CD14-positive monocyte (primary cell): Measurements from ENCODE around the gene COMT. TPM values are rescaled to one million over a fixed set of nuclear protein-coding genes. Genes with fewer than 3 reads are reported as not detected.

Experiments used
- DNase-seq, 3 donors: peaks; one replicate each; pipeline ENCODE4 v3.0.0-alpha.2; 2011 to 2022
- H2AFZ ChIP-seq: 2 replicates; pipeline ENCODE4 v1.6.0; 2012; ENCODE audit warnings: mild to moderate bottlenecking, low read depth, low read length, inconsistent platforms; ENCODE audit not compliant: insufficient read depth, poor library complexity, severe bottlenecking
- H3K27ac ChIP-seq, 2 donors: 1 replicate in 1 of 2; 2 replicates in 1 of 2; pipeline ENCODE4 v1.5.1; 2012 to 2013; ENCODE audit warnings: low read length in 2 of 2, control low read depth in 1 of 2, inconsistent platforms in 1 of 2, low read depth in 1 of 2, mild to moderate bottlenecking in 1 of 2
- H3K27me3 ChIP-seq, 2 donors: one replicate each; pipeline versions ENCODE4 v1.6.0 to v1.6.1; 2011 to 2013; ENCODE audit warnings: low read length in 2 of 2; ENCODE audit not compliant: control insufficient read depth in 2 of 2, insufficient read depth in 2 of 2
- H3K36me3 ChIP-seq, 2 donors: replicated peaks in 1 of 2; 1 replicate in 1 of 2; 2 replicates in 1 of 2; pipeline versions ENCODE4 v1.5.1 to v1.6.1; 2012 to 2013; ENCODE audit warnings: low read length in 2 of 2, control low read depth in 1 of 2, inconsistent platforms in 1 of 2, mild to moderate bottlenecking in 1 of 2; ENCODE audit not compliant: insufficient read depth in 2 of 2, control insufficient read depth in 1 of 2
- H3K4me1 ChIP-seq, 2 donors: 1 replicate in 1 of 2; 2 replicates in 1 of 2; pipeline versions ENCODE4 v1.5.1 to v1.6.1; 2012 to 2013; ENCODE audit warnings: low read length in 2 of 2, control low read depth in 1 of 2, inconsistent platforms in 1 of 2, mild to moderate bottlenecking in 1 of 2, moderate library complexity in 1 of 2; ENCODE audit not compliant: insufficient read depth in 2 of 2, control insufficient read depth in 1 of 2
- H3K4me2 ChIP-seq: replicated peaks from 2 replicates; pipeline ENCODE3; 2012; ENCODE audit warnings: low read length, moderate library complexity, mild to moderate bottlenecking; ENCODE audit not compliant: poor library complexity, severe bottlenecking; ENCODE audit errors: extremely low read depth
- H3K4me3 ChIP-seq, 3 experiments: fragments of 200-600 bp in 1 of 3; sonication (generic) in 1 of 3; replicated peaks in 1 of 3; 1 replicate in 2 of 3; 2 replicates in 1 of 3; pipeline ENCODE4 v1.5.1; 2011 to 2013; ENCODE audit warnings: low read length in 3 of 3, mild to moderate bottlenecking in 3 of 3, control low read depth in 2 of 3, low read depth in 2 of 3, inconsistent platforms in 1 of 3, moderate library complexity in 1 of 3
- H3K79me2 ChIP-seq: 2 replicates; pipeline ENCODE4 v1.6.0; 2012; ENCODE audit warnings: mild to moderate bottlenecking, control low read depth, inconsistent platforms, low read length, moderate library complexity; ENCODE audit not compliant: insufficient read depth
- H3K9ac ChIP-seq: 2 replicates; pipeline ENCODE4 v1.6.0; 2017; ENCODE audit warnings: low read length, mild to moderate bottlenecking; ENCODE audit not compliant: insufficient read depth, poor library complexity, severe bottlenecking
- H3K9me3 ChIP-seq, 2 donors: replicated peaks in 1 of 2; 1 replicate in 1 of 2; 2 replicates in 1 of 2; pipeline versions ENCODE4 v1.5.1 to v1.6.1; 2012 to 2013; ENCODE audit warnings: low read length in 2 of 2, control low read depth in 1 of 2; ENCODE audit not compliant: control insufficient read depth in 1 of 2, insufficient read depth in 1 of 2
- H4K20me1 ChIP-seq: 2 replicates; pipeline ENCODE4 v1.6.0; 2012; ENCODE audit warnings: mild to moderate bottlenecking, low read length, control low read depth, moderate library complexity; ENCODE audit not compliant: insufficient read depth
- H3K27ac Mint-ChIP-seq, 7 donors: one replicate each; pipeline ENCODE4 v1.8.0; 2020; ENCODE audit warnings: mild to moderate bottlenecking in 7 of 7, mixed read lengths in 7 of 7, moderate library complexity in 6 of 7, inconsistent platforms in 2 of 7
- H3K27me3 Mint-ChIP-seq, 3 donors: one replicate each; pipeline ENCODE4 v1.8.0; 2021 to 2022; ENCODE audit warnings: low read depth in 3 of 3, mild to moderate bottlenecking in 3 of 3, mixed read lengths in 3 of 3, moderate library complexity in 3 of 3, inconsistent platforms in 1 of 3
- H3K36me3 Mint-ChIP-seq, 2 donors: one replicate each; pipeline ENCODE4 v1.8.0; 2020; ENCODE audit warnings: mixed read lengths in 2 of 2, inconsistent platforms in 1 of 2, mild to moderate bottlenecking in 1 of 2
- H3K4me1 Mint-ChIP-seq: one replicate; pipeline ENCODE4 v1.8.0; 2020; ENCODE audit warnings: mild to moderate bottlenecking, mixed read lengths
- H3K4me3 Mint-ChIP-seq, 2 donors: one replicate each; pipeline ENCODE4 v1.8.0; 2020; ENCODE audit warnings: mild to moderate bottlenecking in 2 of 2, mixed read lengths in 2 of 2, moderate library complexity in 1 of 2
- H3K9me3 Mint-ChIP-seq, 7 donors: one replicate each; pipeline ENCODE4 v1.8.0; 2020 to 2022; ENCODE audit warnings: mixed read lengths in 7 of 7, mild to moderate bottlenecking in 6 of 7, moderate library complexity in 6 of 7, inconsistent platforms in 2 of 7
- WGBS: methylation state at CpG from one replicate; pipeline ENCODE4 v1.1.5; 2013; ENCODE audit warnings: missing lambda C conversion rate; ENCODE audit not compliant: insufficient coverage; 5-methylcytosine and 5-hydroxymethylcytosine counted together
- intact Hi-C, 2 donors: fragments of 100-400 bp; cut with micrococcal nuclease; formaldehyde crosslinking; loops; one replicate each; pipeline versions ENCODE4 v1.15.0 to v1.15.1; 2023
- polyA plus RNA-seq, 3 donors: library from polyadenylated mRNA; depleted of rRNA in 1 of 3; unstranded in 2 of 3; stranded (reverse) in 1 of 3; fragments of 300-500 nt in 2 of 3; fragments of >200 nt in 1 of 3; fragmentation: Illumina TruSeq in 2 of 3; gene quantifications; 1 replicate in 2 of 3; 2 replicates in 1 of 3; pipeline ENCODE4 v1.2.3, GENCODE V29; 2012 to 2021
- TF ChIP-seq, protein P1 (sequence below): fragments of 200-600 bp; IDR thresholded peaks from one replicate; pipeline ENCODE4 v1.8.0; 2022; ENCODE audit warnings: antibody characterized with exemption, mild to moderate bottlenecking

Gene COMT
- polyA plus RNA-seq, 3 donors = 314 to 400 (median 329) TPM

DNA sequence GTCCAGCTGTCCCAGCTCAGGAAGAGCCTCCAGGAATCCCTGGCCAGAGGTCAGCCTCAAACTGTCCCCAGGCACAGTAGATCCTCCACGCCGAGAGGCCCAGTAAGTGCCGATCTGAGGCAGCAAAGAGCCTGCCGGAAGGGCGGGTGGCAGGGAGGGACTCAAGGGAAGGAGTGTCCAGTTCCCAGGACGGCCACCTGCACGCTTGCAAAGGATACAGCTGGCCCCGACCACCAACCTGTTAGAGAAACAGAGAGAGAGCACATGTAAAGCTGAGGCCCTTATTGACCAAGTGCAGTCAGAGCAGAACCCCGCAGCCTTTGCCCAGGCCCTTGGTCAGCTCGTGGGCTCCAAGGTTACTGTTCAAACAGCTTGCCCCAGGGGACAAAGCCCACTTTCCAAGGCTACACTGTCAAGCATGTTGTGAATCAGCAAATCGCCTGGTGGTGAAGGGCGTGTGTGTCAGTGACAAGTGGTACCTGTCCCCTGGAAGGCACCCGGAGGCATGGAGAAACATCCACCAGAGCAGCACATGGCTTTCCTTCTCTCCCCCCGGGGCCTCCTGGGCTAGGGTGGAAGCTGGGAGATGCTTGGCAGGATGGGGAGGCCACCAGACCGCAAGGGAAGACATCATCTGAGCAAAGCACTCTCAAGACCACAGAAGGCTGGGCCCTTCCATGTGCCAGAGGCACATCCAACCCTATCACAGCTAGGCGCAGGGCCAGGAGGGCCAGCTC is 42.6 kb upstream of the COMT start:
- Mint-ChIP-seq H3K4me1 (no peaks in the 10 kb centered on the region), H3K27ac (no peak overlapping the region), H3K9me3 (no peaks in the 10 kb centered on the region), H3K27me3 (peaks cover 0 to 2% (median 0%) of the 10 kb centered on the region in 3 donors), H3K36me3 (peaks cover 66 to 91% of the 10 kb centered on the region in 2 donors), H3K4me3 (no peak overlapping the region)
- Histone ChIP-seq H3K27me3 (no peaks in the 10 kb centered on the region), H3K9me3 (no peaks in the 10 kb centered on the region), H3K79me2 (no peaks in the 10 kb centered on the region), H3K27ac (no peak overlapping the region), H3K36me3 (peaks cover 76 to 99% of the 10 kb centered on the region in 2 donors), H3K9ac (no peak overlapping the region), H2AFZ (no peak overlapping the region), H4K20me1 (peaks cover 6% of the 10 kb centered on the region), H3K4me3 (no peak overlapping the region), H3K4me2 (no peak overlapping the region), H3K4me1 (no peaks in the 10 kb centered on the region)
- TF ChIP-seq, protein P1, sequence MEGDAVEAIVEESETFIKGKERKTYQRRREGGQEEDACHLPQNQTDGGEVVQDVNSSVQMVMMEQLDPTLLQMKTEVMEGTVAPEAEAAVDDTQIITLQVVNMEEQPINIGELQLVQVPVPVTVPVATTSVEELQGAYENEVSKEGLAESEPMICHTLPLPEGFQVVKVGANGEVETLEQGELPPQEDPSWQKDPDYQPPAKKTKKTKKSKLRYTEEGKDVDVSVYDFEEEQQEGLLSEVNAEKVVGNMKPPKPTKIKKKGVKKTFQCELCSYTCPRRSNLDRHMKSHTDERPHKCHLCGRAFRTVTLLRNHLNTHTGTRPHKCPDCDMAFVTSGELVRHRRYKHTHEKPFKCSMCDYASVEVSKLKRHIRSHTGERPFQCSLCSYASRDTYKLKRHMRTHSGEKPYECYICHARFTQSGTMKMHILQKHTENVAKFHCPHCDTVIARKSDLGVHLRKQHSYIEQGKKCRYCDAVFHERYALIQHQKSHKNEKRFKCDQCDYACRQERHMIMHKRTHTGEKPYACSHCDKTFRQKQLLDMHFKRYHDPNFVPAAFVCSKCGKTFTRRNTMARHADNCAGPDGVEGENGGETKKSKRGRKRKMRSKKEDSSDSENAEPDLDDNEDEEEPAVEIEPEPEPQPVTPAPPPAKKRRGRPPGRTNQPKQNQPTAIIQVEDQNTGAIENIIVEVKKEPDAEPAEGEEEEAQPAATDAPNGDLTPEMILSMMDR = no peak
- intact Hi-C loops = no loop called here
- no peak for DNase-seq
- 98% methylated on average over 11 of the region's 16 CpGs for WGBS

DNA sequence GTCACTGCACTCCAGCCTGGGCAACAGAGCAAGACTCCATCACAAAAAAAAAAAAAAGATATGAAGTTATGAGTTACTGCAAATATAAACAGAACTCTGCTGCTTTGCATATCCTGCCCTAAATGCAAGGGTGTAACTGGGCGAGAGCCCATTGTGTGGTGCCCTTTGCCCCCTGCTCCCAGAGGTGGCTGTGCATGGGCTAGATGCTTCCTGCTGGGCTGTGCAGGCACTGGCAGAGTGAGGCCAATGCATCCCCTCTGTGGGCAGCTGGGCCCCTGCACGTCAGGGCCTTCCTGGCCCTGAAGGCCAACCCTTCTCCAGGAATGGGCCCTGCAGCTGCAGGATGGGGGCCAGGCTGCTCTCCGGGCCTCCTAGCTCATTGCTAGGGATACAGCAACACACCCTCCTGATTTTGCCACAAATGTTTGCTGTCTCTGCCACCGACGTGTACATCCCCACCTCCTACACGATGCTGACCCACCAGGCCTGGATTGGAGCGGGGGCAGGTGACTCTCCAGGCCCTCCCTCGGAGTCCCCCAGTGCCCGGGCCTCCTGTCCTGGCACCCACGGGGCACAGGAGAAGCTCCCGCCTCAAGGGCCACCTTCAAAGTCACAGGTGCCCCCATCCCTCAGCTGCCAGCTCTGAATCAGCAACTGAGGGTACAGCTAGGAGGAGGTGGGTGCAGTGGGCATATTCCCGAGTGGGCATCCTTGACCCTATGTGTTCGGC is 40.7 kb upstream of the COMT start:
- Histone ChIP-seq H2AFZ (no peak overlapping the region), H3K4me2 (no peak overlapping the region), H3K27ac (no peak overlapping the region), H3K4me1 (no peaks in the 10 kb centered on the region), H3K36me3 (peaks cover 72 to 99% of the 10 kb centered on the region in 2 donors), H3K9me3 (no peaks in the 10 kb centered on the region), H4K20me1 (peaks cover 6% of the 10 kb centered on the region), H3K27me3 (no peaks in the 10 kb centered on the region), H3K4me3 (no peak overlapping the region), H3K79me2 (no peaks in the 10 kb centered on the region), H3K9ac (no peak overlapping the region)
- Mint-ChIP-seq H3K36me3 (peaks cover 62 to 88% of the 10 kb centered on the region in 2 donors), H3K27ac (no peak overlapping the region), H3K4me3 (no peak overlapping the region), H3K27me3 (peaks cover 0 to 4% (median 2%) of the 10 kb centered on the region in 3 donors), H3K9me3 (no peaks in the 10 kb centered on the region), H3K4me1 (no peaks in the 10 kb centered on the region)
- intact Hi-C loops = no loop called here
- TF ChIP-seq, protein P1 = no peak
- no peak for DNase-seq
- WGBS = 93% methylated on average over 13 of the region's 13 CpGs
